ENCODE measurements around the gene C1RL. TPM values are rescaled to one million over a fixed set of nuclear protein-coding genes. Genes with fewer than 3 reads are reported as not detected.

C1RL gene
- total and polyA plus RNA-seq, 8 donors, result 18.6 to 121 (median 42.8) TPM

DNA sequence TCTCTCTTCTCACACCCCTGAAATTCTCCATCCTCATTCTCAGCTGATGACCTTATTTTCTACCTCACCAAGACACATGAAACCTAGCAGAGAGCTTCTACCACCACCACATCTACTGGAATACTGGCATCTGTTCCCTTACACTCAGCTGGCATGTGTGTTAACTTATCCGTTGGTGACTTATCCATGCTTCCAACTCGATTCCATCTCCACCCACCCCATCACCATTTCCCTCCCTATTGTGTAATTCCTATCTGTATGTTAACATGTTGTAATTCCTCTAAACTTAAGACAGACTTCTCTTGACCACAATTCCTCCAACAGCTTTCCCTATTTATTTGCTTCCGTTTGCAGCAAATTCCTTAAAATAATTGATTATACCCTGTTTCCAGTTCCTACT lies 33.1 kb downstream of the C1RL start:
- TF ChIP-seq, protein P1, sequence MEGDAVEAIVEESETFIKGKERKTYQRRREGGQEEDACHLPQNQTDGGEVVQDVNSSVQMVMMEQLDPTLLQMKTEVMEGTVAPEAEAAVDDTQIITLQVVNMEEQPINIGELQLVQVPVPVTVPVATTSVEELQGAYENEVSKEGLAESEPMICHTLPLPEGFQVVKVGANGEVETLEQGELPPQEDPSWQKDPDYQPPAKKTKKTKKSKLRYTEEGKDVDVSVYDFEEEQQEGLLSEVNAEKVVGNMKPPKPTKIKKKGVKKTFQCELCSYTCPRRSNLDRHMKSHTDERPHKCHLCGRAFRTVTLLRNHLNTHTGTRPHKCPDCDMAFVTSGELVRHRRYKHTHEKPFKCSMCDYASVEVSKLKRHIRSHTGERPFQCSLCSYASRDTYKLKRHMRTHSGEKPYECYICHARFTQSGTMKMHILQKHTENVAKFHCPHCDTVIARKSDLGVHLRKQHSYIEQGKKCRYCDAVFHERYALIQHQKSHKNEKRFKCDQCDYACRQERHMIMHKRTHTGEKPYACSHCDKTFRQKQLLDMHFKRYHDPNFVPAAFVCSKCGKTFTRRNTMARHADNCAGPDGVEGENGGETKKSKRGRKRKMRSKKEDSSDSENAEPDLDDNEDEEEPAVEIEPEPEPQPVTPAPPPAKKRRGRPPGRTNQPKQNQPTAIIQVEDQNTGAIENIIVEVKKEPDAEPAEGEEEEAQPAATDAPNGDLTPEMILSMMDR (IDR thresholded peaks at IDR 0.05), result no peak
- no peak for TF ChIP-seq POLR2AphosphoS5 (IDR thresholded peaks at IDR 0.05)
- TF ChIP-seq EP300 (IDR thresholded peaks at IDR 0.05), result no peak
- no peak for TF ChIP-seq POLR2A (IDR thresholded peaks at IDR 0.05)
- H3K36me3 ChIP-seq, result peaks cover 4 to 9% (median 7%) of the 10 kb centered on the region in 4 donors
- H3K27me3 ChIP-seq, result no peaks in the 10 kb centered on the region
- 61 to 74% (median 69%) methylated on average over 3 of the region's 3 CpGs for WGBS, 5 donors
- H3K4me3 ChIP-seq, result no peak overlapping the region
- H3K27ac ChIP-seq, result peak overlapping the region in 2 of 5 donors; percentile 7 to 18
- intact Hi-C loops (cut with DNase I; ENCODE audit: low total_unique reads), result no loop called here
- H3K4me1 ChIP-seq, result peaks cover 6 to 21% (median 15%) of the 10 kb centered on the region in 4 donors
- no peak for DNase-seq
- no peaks in the 10 kb centered on the region for H3K9me3 ChIP-seq

DNA sequence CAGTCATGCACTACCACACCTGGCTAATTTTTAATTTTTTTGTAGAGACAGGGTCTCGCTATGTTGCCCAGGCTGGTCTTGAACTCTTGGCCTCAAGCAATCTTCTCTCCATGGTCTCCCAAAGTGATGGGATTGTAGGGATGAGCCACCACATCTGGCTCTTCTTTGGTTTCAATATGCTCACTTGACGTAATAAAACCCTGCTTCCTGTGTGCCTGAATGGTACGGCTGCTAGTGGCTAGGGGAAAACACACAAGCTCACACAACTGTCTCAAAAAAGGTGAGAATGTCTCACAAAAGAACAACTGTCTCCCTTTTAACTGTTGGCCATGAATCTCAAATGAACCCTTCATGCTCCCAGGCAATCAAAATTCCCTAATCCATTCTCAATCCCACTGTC lies 33.5 kb downstream of the C1RL start:
- Histone ChIP-seq H3K36me3 (peaks cover 0 to 7% (median 3%) of the 10 kb centered on the region in 4 donors), H3K4me3 (no peak overlapping the region), H3K27ac (peak overlapping the region in 2 of 5 donors; percentile 7 to 18), H3K4me1 (peaks cover 1 to 18% (median 14%) of the 10 kb centered on the region in 4 donors), H3K27me3 (no peaks in the 10 kb centered on the region), H3K9me3 (no peaks in the 10 kb centered on the region)
- intact Hi-C loops (cut with DNase I; ENCODE audit: low total_unique reads), result no loop called here
- WGBS, 5 donors, result 71 to 89% (median 86%) methylated on average over 3 of the region's 3 CpGs
- DNase-seq, result no peak
- TF ChIP-seq, protein P1 (IDR thresholded peaks at IDR 0.05), result no peak
- TF ChIP-seq EP300 (IDR thresholded peaks at IDR 0.05) (no peak), POLR2AphosphoS5 (IDR thresholded peaks at IDR 0.05) (no peak), POLR2A (IDR thresholded peaks at IDR 0.05) (no peak)

DNA sequence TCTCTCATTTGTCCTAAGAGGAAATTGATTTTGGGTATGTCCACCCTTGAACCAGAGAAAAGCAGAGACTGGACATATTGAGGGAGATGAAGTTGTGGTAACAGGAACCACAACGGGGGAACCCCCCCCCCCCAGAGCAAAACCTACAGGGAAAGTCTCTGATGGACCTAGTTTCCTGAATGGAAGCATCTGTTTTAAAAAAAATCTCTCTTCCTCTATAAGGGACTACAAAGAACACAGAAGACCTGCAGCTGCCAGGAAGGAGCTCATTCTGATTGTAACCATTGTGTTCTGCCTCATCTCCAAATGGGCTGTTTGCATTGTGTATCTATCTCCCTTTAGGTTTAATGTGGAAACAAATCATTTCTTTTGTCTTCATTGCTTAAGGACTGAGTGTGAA lies 35.1 kb downstream of the C1RL start:
- H3K9me3 ChIP-seq, result no peaks in the 10 kb centered on the region
- intact Hi-C loops (cut with DNase I; ENCODE audit: low total_unique reads), result no loop called here
- peaks cover 2 to 10% (median 4%) of the 10 kb centered on the region in 4 donors for H3K4me1 ChIP-seq
- DNase-seq, result no peak
- no peak for TF ChIP-seq POLR2A (IDR thresholded peaks at IDR 0.05)
- TF ChIP-seq, protein P1 (IDR thresholded peaks at IDR 0.05), result no peak
- WGBS, 5 donors, result 50 to 67% (median 57%) methylated on average over 1 of the region's 1 CpG
- H3K27ac ChIP-seq, result no peak overlapping the region
- H3K36me3 ChIP-seq, result peaks cover 0 to 18% (median 15%) of the 10 kb centered on the region in 4 donors
- H3K4me3 ChIP-seq, result no peak overlapping the region
- no peaks in the 10 kb centered on the region for H3K27me3 ChIP-seq

DNA sequence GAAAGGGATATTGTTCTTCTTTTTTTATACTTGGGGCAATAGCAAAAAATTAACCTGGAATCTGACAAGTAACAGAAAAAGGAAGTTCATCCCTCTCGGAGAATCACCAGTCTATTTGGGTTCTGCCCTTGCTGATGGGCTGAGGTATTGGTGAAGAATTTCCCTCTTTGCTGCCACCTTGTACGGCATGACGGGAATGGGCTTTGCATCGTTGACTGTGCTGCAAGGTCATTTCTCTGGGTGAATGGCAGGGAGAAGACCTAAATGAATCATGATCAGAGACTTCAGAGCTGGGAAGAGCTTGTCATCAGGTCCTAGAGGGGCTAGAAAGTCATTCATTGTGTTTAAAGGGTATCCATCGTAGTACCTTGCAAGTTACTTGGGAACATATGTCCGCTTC lies 36.5 kb downstream of the C1RL start:
- Histone ChIP-seq H3K9me3 (no peaks in the 10 kb centered on the region), H3K36me3 (peaks cover 0 to 30% (median 28%) of the 10 kb centered on the region in 4 donors), H3K27ac (no peak overlapping the region), H3K4me1 (peaks cover 0 to 17% (median 8%) of the 10 kb centered on the region in 4 donors), H3K4me3 (no peak overlapping the region), H3K27me3 (no peaks in the 10 kb centered on the region)
- 86 to 93% (median 90%) methylated on average over 6 of the region's 6 CpGs for WGBS, 5 donors
- intact Hi-C loops (cut with DNase I; ENCODE audit: low total_unique reads), result no loop called here
- TF ChIP-seq EP300 (IDR thresholded peaks at IDR 0.05) (no peak), POLR2A (IDR thresholded peaks at IDR 0.05) (no peak)
- no peak for DNase-seq

DNA sequence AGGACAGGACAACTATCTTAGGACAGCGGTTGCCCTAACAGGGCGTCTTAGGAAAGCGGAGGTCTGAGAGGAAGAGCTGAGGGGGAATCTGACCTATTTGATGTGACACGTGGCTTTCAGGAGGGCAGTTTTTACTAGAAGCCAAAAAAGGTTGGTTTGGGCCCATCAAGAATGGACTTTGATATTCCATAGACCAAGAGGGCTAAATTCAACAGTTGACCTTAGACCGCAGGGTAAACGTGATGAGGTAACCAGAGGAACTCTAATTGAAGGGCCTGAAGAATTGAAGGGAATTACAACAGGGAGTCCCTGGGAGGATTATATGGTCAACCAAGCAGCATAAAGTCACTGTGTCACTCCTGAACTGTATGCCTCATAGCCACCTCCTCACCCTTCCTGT lies 37.0 kb downstream of the C1RL start:
- no peak for DNase-seq
- Histone ChIP-seq H3K27ac (no peak overlapping the region), H3K27me3 (no peaks in the 10 kb centered on the region), H3K36me3 (peaks cover 0 to 35% (median 33%) of the 10 kb centered on the region in 4 donors), H3K9me3 (no peaks in the 10 kb centered on the region), H3K4me3 (no peak overlapping the region), H3K4me1 (peaks cover 0 to 17% (median 8%) of the 10 kb centered on the region in 4 donors)
- WGBS, 5 donors, result 80 to 86% (median 85%) methylated on average over 6 of the region's 6 CpGs
- no peak for TF ChIP-seq POLR2A (IDR thresholded peaks at IDR 0.05)
- no peak for TF ChIP-seq EP300 (IDR thresholded peaks at IDR 0.05)
- TF ChIP-seq POLR2AphosphoS5 (IDR thresholded peaks at IDR 0.05), result no peak
- TF ChIP-seq, protein P1 (IDR thresholded peaks at IDR 0.05), result no peak
- intact Hi-C loops (cut with DNase I; ENCODE audit: low total_unique reads), result no loop called here

All from stomach (tissue), 9 donors.